Measurements from ENCODE around the gene SFXN1.

- TF ChIP-seq POLR2A (IDR thresholded peaks at IDR 0.05): no peak
- no peak for TF ChIP-seq CTCF (IDR thresholded peaks at IDR 0.05)
Observed at GRCh38 chr5:175463641-175464040, 14.7 kb upstream of the SFXN1 start.
